Epidermal melanocyte (primary cell): ENCODE results near the gene RASSF3.

Experiments
- DNase-seq: peaks from one replicate; pipeline ENCODE4 v3.0.0; 2011; ENCODE audit warnings: low spot score; ENCODE audit not compliant: insufficient read length

Gene RASSF3

DNA sequence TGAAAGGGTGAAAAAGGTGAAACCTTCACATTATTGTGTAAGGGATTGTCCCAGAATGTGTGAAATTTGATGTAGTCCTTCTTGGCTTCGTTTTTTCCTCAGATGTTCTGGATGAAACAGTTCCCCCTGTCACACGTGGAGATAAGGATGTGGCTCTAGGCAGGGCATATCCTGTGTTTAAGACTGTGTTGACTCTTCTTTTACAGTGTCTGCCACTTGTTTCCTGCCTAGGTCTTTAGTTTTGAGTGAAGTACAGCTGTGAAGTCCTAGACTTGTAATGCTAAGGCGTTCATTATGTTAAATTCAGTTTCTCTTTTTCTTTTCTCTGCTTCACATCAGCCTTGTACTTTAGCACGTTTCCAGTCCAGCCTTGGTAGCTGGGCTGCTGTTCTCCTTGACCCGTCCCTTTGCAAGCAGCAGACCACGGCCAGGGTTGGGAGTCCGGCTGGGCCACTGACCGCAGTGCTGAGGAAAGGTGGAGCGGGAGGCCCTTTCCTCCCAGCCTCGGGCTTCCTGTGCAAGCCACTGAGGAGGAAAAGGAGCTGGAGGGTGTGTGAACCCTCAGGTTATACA, 59.1 kb downstream of the RASSF3 start:
- no peak for DNase-seq

DNA sequence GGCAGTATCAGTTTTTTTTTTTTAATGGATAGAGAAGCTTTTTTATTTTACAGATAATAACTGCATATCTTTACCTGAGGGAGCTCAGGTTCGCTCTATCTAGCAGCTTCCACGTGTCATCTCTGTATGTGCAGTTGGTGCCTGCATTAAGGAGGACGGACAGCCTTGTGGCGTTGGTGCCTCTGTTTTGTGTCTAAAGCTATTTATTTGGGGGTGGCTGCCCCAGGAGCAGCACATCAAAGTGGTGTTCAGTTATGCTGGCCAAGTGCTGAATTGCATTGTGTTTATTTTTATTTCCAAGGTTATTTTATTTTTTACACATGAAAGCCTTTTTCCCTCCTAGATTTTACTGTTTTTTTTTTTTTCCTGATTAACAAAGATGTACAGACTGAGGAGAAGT, 59.7 kb downstream of the RASSF3 start:
- DNase-seq, result no peak

DNA sequence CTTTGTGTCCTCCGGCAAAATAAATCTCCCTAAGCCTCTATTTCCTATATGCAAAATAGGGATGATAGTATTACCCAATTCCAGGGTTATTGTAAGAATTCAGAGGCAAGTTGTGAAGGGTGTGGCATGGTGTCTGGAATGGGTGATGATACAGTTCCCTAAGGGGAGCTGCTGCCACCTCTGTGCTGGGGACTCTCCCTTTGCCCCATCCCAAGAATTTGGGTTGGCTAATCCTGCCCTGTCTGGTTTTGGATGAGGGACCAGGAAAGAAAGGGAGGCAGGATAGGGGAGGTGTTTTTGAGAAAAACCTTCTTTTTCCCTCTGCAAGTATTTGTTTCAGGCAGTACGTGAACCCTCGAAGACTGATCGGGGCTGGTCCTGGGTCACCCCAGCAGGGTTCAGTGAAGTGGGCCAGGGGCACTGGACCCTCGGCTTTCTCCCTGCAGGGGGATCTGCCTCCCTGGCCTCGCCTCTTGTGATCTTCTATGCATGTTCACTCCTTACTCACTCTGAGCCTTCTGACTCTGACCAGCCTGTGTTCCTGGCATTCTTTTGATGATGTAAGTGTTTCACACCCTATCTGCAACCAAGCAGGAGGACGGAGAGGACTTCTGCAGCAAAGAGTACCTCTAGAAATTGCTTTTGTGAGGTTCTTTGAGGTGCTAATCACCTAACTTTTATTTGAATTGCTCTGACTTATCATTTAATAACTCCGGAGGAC, 60.8 kb downstream of the RASSF3 start:
- DNase-seq, result no peak

DNA sequence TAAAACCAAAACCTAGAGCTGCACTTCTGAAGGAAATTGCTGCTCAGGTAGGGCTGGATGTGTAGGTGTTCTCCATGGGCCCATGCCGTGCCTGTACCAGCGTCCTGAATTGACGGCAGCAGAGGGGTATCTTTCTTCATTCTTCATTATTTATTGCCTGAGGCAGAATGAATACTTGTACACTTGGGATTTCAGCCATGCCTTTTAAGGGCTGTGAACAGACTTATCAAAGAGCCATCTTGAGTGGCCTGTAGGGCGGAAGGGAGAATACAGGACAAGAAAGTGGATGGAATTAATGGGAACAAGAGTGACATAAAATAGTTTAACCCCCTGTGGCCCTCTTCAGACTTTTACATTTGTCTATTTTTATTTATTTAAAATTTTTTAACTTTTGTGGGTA, 61.4 kb downstream of the RASSF3 start:
- DNase-seq, result no peak

DNA sequence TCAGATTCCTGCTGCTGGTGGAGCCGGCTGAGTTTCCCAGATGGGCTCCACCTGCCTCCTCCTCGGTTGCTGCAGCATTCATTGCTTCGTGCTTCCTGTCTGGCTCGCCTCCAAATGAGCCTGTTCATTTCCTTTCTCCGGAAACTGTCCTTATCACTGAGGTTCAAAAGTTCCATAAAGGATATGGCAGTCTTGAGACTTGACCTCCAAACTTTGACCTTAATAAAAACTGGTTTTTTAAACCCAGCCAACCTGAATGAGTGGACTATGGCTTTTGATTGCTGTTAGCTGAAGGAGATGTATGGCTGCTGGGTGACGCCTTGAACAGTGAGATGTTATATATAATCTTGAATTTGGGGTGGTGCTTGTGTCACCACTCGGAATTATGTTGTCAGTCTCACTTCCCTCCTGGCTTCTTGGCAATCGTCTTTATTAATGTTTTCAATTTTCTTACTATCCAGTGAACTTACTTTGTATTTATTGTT, 62.7 kb downstream of the RASSF3 start:
- no peak for DNase-seq

DNA sequence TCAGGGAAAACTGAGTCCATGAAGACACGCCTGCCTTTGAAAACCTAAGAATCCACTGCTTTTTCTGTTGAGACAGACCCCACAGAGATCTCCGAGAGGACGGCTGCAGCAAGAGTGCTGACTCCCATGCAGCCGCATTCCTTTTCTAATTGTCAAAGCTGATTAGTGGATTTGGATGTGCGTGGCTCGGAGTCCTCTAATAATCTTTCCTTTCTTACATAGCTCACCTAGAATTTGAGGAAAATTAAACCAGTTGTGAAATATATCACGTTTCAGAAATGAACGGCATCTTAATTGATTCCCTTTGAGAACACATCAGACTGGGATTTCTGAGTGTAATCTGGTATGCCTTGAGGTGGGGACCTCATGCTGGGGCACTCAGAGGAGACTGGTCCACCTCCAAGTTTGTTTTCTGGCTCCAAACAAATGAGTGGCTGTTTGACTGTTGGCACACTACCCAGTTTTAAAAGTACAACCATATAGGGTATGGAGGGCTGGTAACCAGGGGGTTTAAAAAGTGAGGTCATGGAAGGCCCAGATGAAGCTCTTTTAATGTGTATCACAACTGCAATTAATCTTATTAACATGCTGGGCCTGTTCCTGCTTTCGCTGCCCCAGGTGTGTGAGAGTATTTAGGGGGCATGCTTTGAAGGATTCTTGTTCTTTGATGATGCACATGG, 63.3 kb downstream of the RASSF3 start:
- DNase-seq, result no peak

DNA sequence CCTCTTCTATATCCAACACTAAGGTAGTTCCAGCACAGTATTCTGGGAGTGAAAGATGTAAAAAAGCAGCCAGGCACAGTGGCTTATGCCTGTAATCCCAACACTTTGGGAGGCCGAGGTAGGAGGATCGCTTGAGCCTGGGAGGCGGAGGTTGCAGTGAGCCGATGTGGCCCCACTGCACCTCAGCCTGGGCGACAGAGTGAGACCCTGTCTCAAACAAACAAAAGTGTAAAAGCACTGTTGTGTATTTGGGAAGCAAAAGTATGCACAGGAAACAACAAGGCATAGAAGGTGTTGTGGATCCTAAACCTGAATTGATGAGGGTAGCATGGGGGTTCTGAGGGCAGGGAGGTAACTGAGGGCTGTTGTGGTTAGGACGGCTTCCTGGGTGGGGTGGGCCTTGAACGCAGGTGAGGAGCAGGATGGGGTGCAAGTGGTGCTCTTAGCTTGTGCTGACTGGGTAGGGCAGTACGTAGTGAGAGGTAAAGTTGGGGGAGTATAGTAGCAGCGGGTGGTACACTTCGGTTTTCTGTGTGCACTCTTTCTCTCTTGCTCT, 64.2 kb downstream of the RASSF3 start:
- DNase-seq, result no peak

DNA sequence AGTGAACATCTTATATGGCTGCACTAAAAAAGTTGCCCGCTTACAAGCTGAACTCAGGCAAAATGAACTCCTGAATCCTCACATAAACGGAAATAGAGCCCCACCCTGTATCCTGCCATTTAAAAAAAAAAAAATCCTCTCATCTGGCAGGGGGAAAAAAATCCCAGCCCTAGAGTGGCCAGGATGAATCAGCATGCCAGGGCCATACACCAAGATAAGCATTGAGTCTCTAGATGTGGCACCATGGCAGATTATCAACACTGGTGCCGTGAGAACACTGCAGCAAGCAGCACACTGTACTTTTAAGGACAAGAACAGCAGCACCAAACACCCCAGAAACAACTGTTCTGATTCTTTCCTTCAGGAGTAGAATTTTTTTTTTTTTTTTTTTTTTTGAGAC, 65.5 kb downstream of the RASSF3 start:
- no peak for DNase-seq

DNA sequence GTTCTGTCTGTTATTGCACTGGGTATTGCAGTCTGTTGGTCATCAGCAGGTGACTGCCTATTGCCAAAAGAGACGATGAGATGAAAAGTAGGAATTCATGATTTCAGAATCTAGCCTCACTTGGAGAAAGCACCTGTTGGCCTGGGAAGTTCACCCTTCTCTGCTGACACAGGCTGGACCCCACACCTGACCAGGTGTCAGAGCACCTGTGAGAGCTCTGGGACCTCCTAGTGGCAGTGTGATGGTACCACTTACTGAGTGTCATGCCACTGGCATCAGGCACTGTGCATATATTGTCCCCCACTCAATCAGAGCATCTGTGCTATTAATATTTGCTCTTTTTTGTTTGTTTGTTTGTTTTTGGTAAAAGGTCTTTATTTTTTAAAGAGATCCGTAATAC, 68.0 kb downstream of the RASSF3 start:
- no peak for DNase-seq

DNA sequence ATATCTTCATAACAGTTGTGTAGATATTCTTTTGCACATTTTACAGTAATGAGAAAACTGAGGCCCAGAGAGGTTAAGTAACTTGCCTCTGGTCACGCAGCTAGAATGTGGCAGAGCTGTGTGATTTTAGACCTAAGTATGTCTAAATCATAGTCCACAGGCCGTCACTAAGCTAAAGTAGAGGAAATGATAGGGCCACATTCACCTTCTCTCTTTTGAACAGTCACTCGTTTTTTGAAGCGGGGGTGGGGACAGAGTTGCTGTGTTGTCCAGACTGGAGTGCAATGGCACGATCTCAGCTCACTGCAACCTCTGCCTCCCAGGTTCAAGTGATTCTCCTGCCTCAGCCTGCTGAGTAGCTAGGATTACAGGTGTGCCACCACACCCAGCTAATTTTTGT, 68.5 kb downstream of the RASSF3 start:
- DNase-seq, result no peak

DNA sequence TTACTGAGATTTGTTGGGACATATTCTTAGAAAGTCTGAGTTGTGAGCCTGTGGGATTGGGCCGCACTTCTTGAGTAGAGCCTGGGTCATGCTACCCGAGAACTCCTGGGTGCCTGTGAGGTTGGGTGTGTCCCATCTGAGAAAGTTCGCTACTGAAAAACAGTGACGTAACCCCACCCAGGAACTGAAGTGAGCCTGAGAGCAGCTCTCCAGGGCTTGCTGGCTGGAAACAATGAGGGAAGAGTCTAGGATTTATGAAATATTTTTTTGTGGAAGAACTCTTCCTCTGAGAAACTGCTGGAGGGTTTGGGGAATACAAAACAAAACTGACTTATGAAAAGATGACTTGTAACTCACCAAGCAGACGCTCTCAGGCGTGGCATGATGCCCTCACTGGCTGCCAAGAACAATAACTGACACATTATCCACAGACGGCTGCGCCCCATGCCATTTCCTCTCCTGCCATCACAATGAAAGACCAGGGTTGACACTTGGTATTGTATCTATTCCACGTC, 69.2 kb downstream of the RASSF3 start:
- peak; percentile 54 for DNase-seq

DNA sequence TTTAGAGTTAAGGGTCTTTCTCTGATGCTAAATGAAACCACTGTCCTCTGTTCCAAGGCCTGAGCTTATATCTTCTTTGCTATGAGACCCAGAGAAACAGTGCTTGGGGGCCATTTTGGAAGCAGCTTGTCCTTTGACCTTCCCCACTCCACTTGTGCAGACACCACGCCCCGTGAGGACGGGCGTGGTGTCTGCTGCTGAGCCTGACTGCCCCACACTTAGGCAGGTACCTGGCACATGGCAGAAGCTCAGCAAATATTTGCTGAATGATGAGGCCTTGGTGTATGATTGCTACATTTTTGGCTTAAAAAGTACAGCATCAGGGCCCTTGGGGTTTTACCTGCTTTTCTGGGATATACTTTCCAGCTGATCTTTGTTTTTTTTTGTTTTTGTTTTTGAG, 69.9 kb downstream of the RASSF3 start:
- no peak for DNase-seq

DNA sequence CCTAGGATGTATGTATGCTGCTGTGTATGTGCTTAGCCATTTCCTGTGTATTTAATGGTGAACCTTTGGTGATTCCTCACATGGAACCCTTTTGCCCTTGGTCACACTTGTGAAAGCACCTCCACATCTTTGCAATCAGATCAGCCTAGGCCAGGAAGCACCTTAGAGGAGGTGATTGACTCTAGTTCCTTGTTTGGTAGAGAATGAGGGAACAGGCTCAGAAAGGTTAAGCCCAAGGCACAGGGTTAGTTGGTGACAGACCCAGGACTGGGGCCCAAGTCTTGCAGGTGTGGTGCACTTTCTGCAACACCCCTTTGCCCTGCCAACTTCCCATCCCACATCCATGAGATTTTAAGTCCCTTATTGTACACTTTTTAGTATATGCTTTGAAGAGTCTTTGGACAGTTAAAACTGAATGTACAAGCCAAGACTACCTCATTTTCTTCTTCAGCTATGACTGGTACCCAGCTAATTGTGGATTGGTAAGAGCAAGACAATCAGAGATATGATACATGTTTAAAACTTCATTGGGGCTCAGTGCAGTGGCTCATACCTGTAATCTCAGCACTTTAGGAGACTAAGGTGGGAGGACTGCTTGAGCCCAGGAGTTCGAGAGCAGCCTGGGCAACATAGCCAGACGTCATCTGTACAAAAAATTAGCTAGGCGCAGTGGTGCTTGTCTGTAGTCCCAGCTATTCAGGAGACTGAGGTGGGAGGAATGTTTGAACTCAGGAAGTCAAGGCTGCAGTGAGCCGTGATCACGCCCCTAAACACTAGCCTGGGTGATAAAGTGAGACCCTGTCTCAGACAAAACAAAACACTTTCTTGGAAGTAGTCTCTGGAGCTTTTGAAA, 71.1 kb downstream of the RASSF3 start:
- no peak for DNase-seq

DNA sequence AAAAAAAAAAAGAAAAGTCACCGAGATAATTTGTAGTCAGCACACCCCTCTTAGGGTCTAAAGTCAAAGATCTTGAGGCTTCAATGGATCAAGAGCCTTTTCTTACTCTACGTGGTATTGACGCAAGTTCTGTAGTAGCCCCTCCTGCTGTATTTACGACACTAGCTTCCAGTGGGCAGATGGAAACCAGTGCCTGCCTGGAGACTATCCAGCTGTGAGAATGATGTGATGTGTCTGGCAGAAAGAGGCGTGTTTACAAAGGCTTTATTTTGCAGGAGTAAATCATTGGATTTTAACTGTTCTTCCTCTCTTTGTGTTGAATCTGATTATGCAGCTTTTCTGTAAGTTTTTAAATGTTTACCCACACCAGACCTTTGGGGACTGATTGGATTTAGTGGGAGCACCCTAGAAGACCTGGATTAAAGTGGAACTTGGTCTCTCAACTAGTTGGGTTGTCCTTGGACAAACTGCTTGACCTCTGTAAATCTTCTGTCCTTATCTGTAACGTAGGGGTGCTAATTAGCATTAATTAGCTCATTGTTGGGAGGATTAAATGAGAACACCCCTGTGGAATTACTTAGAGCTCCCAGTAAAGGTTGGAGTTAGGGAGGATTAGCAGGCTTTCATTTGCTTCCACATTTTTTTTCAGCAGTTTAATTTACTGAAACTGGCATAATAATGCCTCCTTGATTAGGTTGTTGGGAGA, 72.4 kb downstream of the RASSF3 start:
- no peak for DNase-seq

DNA sequence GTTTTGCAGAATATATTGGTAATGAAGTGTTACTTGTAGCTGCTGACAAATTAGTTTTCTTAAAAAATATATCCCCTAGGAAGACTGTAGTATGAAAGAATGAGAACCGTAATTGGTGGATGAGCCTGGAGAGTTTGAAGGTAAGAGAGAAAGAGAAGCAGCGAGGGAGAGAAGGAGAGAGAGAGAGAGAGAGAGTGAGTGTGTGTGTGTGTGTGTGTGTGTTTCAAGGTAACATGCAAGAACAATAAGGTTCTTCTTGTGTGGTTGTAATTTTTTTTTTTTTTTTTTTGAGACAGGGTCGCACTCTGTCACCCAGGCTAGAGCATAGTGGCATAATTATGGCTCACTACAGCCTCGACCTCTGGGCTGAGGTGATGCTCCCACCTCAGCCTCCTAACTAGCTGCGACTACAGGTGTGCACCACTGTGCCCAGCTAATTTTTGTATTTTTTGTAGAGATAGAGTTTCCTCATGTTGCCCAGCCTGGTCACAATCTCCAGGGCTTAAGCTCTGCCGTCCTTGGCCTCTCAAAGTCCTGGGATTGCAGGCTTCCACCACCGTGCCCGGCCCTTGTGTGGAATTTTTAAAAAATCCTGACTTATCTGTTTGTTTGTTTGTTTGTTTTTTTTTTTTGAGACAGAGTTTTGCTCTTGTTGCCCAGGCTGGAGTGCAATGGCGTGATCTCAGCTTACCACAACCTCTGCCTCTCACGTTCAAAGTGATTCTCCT, 73.7 kb downstream of the RASSF3 start:
- no peak for DNase-seq

DNA sequence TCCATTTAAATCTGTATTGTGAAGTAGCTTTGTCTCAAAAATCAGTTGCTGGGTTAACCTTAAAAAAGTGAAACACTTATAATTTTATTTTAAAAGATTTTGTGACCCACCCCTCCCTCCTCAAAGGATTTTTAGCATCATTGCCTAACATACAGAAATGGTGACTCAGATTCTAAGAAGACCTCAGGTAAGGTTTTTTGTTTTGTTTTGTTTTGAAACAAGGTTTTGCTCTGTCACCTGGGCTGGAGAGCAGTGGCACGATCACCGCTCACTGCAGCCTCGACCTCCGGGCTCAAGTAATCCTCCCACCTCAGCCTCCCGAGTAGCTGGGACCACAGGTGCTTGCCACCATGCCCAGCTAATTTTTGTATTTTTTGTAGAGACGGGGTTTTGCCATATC, 74.8 kb downstream of the RASSF3 start:
- no peak for DNase-seq

DNA sequence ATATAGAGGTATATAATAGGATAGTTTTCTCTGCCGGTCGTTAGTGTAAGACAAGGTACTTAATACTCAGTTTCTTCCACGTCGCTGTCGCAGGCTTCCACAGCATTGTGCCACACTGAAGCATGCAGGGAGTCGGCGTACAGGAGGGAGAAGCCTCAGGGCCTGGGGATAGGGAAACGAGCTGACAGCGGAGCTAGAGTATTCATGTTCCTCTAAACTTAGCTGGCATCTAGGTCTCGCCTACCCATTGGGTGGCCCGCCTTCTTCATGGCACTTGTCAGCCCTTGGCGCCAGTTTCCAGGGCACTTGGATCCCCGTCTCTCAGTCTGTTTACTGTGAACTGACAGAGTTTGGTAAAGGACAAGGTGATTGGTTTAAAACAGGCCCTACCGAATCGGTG, 75.3 kb downstream of the RASSF3 start:
- DNase-seq, result no peak

DNA sequence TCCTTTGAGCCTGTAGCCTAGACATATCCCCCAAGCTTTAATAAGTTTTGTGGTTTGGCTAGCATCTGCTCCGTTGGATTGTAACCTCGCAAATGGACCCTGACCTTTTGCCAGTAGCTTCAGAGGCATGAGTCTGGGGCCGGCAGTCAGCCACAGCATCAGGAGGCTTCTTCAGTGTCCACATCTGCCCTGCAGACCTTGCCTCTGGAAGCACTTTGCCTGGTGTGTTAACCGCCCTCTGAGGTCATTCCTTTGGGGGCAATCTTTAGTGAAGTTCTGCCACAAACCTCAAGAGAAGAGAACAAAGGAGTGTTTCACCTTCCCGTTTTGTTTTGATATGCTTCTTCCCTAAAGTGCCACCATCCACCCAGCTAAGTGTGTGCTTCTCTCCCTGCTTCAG, 77.5 kb downstream of the RASSF3 start:
- no peak for DNase-seq

DNA sequence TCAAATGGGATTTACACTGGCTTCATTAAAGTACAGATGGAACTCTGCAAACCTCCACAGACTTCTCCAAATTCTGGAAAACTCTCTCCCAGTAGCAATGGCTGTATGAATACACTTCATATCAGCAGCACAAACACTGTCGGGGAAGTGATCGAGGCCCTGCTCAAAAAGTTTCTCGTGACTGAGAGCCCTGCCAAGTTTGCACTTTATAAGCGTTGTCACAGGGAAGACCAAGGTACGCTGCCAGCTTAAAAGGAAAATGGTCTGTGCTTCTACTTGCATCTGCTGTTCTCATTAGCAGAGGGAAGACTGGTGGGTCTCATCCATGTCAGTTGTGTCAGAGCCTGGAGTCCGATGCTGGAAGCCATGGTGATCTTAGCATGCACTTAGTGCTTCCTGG, 77.9 kb downstream of the RASSF3 start:
- DNase-seq, result no peak

DNA sequence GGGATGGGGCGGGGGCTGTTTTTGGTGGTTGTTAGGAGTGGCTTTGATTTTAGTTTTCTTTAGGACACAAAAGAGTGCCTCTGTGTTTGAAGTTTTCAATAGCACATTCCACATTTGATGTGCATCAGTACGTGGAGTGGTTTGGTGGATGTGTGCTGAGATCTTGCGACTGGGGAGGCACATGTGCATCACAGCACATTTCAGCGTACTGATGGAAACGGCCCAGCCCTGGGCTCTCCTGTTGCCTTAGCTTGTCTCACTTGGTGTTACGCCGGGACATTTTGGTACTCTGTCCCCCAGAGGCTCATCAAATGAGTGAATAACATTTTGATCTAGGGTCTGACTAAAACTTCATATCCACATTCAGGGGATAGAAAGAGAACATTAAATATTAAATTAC, 78.4 kb downstream of the RASSF3 start:
- no peak for DNase-seq
